GM20431 (cell line): ENCODE results near the gene APOL2.

Experiments
- in situ Hi-C: fragments of 300-500 bp; cut with MseI, MboI; formaldehyde crosslinking; loops from one replicate; pipeline ENCODE4 v1.15.0; 2020; ENCODE audit warnings: low sequenced_read_pairs; ENCODE audit not compliant: unreplicated experiment

Gene APOL2

DNA sequence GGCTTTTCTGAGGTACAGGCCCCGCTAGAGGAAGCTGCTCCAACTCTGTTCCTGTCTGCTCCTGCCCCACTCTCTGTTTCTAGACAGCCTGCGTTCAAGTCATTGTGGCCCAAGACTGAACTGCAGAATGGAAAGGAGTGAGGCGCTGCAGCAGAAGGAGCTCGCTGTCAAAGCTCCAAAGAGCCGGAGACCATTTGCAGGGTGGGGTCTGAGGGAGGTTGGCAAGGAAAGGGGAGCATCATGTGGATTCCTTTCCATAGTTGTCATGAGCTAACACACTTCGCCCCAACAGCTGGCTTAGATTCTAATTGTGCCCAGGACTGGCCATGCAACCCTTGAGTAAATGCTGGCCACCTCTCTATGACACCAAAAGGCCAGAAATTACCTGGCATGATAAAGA lies 56.5 kb downstream of the APOL2 start:
- in situ Hi-C loops, result no loop called here

GRCh38 chr22:36182056-36182455 lies 57.3 kb downstream of the APOL2 start:
- in situ Hi-C loops, result no loop called here

- in situ Hi-C loops, result no loop called here
Measured at GRCh38 chr22:36180928-36181327, 58.4 kb downstream of the APOL2 start.

GRCh38 chr22:36180038-36180880 lies 59.1 kb downstream of the APOL2 start:
- in situ Hi-C loops, result no loop called here

DNA sequence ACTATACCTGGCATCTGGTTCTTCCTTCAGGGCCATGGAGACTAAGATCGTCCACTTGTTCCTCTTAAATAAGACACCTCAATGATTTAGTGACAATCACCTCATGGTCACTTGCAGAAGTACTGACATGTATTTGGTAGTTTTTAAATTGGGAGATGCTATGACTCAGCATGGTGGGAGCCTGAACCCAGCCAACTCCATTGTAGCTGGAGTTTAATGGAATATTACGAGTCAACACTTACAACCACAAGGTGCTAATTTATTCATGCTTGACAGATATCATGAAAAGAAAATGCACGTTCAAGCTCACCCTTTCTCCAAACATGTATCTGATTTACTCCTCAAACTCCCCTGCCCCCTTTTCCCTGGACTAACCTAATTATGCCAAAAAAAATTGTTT lies 62.2 kb downstream of the APOL2 start:
- in situ Hi-C loops, result no loop called here
